Common myeloid progenitor, CD34-positive (primary cell): ENCODE measurements around the gene TMEM109.
A peak's percentile ranks its signal among the peaks of the same experiment; 100 is the strongest.

Experiments
- CTCF ChIA-PET: fragments of 350-600 bp; sonication (Branson Sonifier 250); formaldehyde crosslinking; loops from one replicate; lab custom pipeline; 2021; ENCODE audit warnings: antibody characterized with exemption; lab: Charles Lee
- POLR2A ChIA-PET: fragments of 350-600 bp; sonication (Branson Sonifier 250); formaldehyde crosslinking; loops from one replicate; lab custom pipeline; 2021; ENCODE audit warnings: antibody characterized with exemption; lab: Charles Lee
- DNase-seq, 3 donors: peaks; one replicate each; pipeline versions ENCODE4 v3.0.0 to v3.0.0-alpha.2; 2013
- H3K27ac ChIP-seq, 2 experiments: 1 replicate in 1 of 2; 2 replicates in 1 of 2; pipeline ENCODE4 v1.7.0; 2013; ENCODE audit warnings: inconsistent platforms in 2 of 2, low read length in 2 of 2, mild to moderate bottlenecking in 2 of 2, low read depth in 1 of 2, moderate library complexity in 1 of 2; ENCODE audit not compliant: severe bottlenecking in 2 of 2, insufficient read depth in 1 of 2, poor library complexity in 1 of 2
- H3K27me3 ChIP-seq, 5 experiments: replicated peaks in 2 of 5; 1 replicate in 3 of 5; 2 replicates in 2 of 5; pipeline versions ENCODE4 v1.6.1 to v1.7.0; 2013; ENCODE audit warnings: low read length in 4 of 5, mild to moderate bottlenecking in 2 of 5, moderate library complexity in 2 of 5, inconsistent platforms in 1 of 5; ENCODE audit not compliant: insufficient read depth in 5 of 5, control insufficient read depth in 4 of 5
- H3K36me3 ChIP-seq, 4 experiments: 1 replicate in 2 of 4; 2 replicates in 2 of 4; pipeline versions ENCODE4 v1.6.1 to v1.7.0; 2013; ENCODE audit warnings: low read length in 3 of 4, control low read depth in 1 of 4, mild to moderate bottlenecking in 1 of 4; ENCODE audit not compliant: control insufficient read depth in 4 of 4, insufficient read depth in 4 of 4
- H3K4me1 ChIP-seq, 4 experiments: 1 replicate in 3 of 4; 2 replicates in 1 of 4; pipeline versions ENCODE4 v1.6.1 to v1.7.1; 2013; ENCODE audit warnings: low read length in 3 of 4, mild to moderate bottlenecking in 3 of 4, control low read depth in 1 of 4, inconsistent platforms in 1 of 4, moderate library complexity in 1 of 4; ENCODE audit not compliant: control insufficient read depth in 4 of 4, insufficient read depth in 4 of 4; ENCODE audit errors: control extremely low read depth in 1 of 4
- H3K4me3 ChIP-seq, 7 experiments: 1 replicate in 4 of 7; 2 replicates in 3 of 7; pipeline versions ENCODE4 v1.5.1 to v1.7.0; 2013; ENCODE audit warnings: mild to moderate bottlenecking in 7 of 7, low read length in 6 of 7, moderate library complexity in 6 of 7, inconsistent platforms in 2 of 7, low read depth in 2 of 7, control low read depth in 1 of 7; ENCODE audit not compliant: insufficient read depth in 4 of 7, control insufficient read depth in 1 of 7; ENCODE audit errors: extremely low read depth in 1 of 7
- H3K9me3 ChIP-seq, 5 experiments: 1 replicate in 4 of 5; 2 replicates in 1 of 5; pipeline versions ENCODE4 v1.6.1 to v1.7.1; 2013; ENCODE audit warnings: low read length in 4 of 5, mild to moderate bottlenecking in 2 of 5, inconsistent platforms in 1 of 5, low read depth in 1 of 5, moderate library complexity in 1 of 5; ENCODE audit not compliant: control insufficient read depth in 4 of 5, insufficient read depth in 2 of 5; ENCODE audit errors: control extremely low read depth in 1 of 5
- WGBS: methylation state at CpG from one replicate; pipeline ENCODE4 v1.1.5; 2013; ENCODE audit not compliant: insufficient coverage; 5-methylcytosine and 5-hydroxymethylcytosine counted together

The TMEM109 gene

DNA sequence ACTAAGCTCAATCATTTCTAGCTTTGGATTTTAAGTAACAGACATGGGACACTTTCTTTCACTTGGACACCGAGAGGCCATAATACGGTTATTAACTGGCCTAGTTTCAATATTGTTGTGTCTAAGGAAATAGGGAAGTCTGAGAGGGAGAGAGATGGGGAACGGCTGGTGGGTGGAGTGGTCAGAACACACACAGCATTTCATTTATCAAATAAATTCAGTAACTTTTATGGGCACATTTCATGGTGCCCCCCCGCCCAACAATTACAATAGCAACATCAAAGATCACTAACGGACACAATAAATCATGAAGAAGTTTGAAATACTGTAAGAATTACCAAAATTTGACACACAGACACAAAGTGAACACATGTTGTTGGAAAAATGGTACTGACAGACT lies 18.3 kb upstream of the TMEM109 start:
- Histone ChIP-seq H3K4me3 (no peak overlapping the region), H3K4me1 (peaks cover 0 to 26% (median 13%) of the 10 kb centered on the region in 4 experiments), H3K36me3 (peaks cover 15 to 87% (median 60%) of the 10 kb centered on the region in 4 experiments), H3K27ac (no peak overlapping the region), H3K27me3 (no peaks in the 10 kb centered on the region), H3K9me3 (no peaks in the 10 kb centered on the region)
- no peak for DNase-seq
- CTCF ChIA-PET = interaction anchor here (0.6 to 9.5 kb wide), 9 partner anchors 7 to 73 kb away, joined by 3 to 102 read pairs (median 4); partner anchors contain the start of gene PRPF19
- no CpG with 5 or more reads among the region's 5 CpGs for WGBS
- POLR2A ChIA-PET = no interaction called here

DNA sequence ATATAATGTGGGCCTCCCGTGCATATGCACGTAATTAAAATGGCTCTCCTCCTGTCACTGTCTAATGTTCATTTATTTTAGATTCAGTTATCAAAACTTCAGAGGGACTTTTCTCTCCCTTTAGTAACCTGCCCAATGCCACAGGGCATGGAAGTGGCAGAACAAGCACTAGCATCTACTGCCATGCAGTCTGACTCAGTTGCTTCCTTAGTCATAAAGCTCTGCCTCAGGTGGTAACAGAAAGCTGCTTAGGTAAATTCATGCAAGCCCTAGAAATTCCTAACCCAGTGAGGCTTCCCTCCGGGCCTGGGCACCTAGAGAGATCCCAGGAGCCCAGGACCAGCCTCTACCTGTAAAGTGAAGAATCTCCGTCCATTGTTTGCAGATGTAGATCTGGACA lies 16.5 kb upstream of the TMEM109 start:
- ChIA-PET POLR2A (no interaction called here), CTCF (interaction anchor here (0.8 to 10.5 kb wide), 6 partner anchors 8 to 127 kb away, joined by 4 to 138 read pairs (median 8); partner anchors contain the start of gene PRPF19)
- WGBS = 100% methylated on average over 2 of the region's 4 CpGs
- no peak for DNase-seq
- no peaks in the 10 kb centered on the region for H3K27me3 ChIP-seq
- no peak overlapping the region for H3K27ac ChIP-seq
- H3K4me3 ChIP-seq = no peak overlapping the region
- H3K4me1 ChIP-seq = peaks cover 0 to 9% (median 1%) of the 10 kb centered on the region in 4 experiments
- H3K36me3 ChIP-seq = peaks cover 19 to 91% (median 76%) of the 10 kb centered on the region in 4 experiments
- H3K9me3 ChIP-seq = no peaks in the 10 kb centered on the region

DNA sequence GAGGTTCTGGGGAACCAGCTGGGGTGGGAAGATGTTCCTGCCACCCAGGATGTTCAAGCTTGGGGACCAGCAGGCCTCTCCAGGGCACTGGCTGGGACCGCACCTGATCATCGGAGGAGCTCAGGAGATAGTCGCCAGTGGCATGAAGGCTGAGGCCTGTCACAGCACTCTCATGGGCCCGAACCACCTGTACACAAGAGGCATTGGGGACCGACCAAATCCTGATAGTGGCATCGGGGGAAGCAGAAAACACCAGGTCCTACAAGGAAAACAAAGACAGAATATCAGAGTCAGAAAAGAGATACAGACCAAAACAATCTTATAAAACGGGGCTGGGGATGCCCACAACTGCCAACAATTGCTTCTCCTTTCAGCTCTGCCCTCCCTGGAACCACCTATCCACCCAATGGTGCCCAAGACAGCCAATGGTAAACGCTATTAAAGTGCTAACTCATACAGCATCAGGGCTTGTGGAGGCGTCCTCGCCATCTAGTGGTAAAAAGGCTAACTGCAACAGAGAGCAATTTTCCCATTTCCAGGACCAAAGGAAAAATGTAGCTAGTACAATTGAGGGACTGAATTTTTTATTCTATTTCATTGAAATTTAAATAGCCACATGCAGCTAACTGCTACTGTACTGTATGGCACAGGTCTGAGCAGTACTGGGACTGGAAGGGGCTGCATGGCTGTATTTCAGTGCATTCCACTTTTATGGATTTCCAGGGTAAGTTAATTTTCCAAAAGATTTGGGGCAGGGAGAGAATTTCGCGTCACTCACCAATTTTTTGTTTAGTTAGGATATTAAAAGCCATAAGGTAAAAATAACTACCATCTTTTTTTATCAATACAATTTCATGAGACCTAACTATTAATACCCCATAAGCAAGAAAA lies 14.7 kb upstream of the TMEM109 start:
- 77% methylated on average over 7 of the region's 12 CpGs for WGBS
- POLR2A ChIA-PET = interaction anchor here (0.6 to 0.7 kb wide), 2 partner anchors 8 to 44 kb away, joined by 3 read pairs; partner anchors contain the start of gene PTGDR2
- peaks cover 21 to 92% (median 80%) of the 10 kb centered on the region in 4 experiments for H3K36me3 ChIP-seq
- peaks cover 0 to 8% (median 4%) of the 10 kb centered on the region in 4 experiments for H3K4me1 ChIP-seq
- no peaks in the 10 kb centered on the region for H3K9me3 ChIP-seq
- H3K27me3 ChIP-seq = no peaks in the 10 kb centered on the region
- H3K4me3 ChIP-seq = no peak overlapping the region
- CTCF ChIA-PET = interaction anchor here (0.7 to 10.5 kb wide), 21 partner anchors 8 to 124 kb away, joined by 3 to 138 read pairs (median 5); partner anchors contain the start of genes PTGDR2 and TMEM109
- DNase-seq = peak; percentile 80 to 94 (median 94)
- peak overlapping the region; percentile 25 to 62 for H3K27ac ChIP-seq

DNA sequence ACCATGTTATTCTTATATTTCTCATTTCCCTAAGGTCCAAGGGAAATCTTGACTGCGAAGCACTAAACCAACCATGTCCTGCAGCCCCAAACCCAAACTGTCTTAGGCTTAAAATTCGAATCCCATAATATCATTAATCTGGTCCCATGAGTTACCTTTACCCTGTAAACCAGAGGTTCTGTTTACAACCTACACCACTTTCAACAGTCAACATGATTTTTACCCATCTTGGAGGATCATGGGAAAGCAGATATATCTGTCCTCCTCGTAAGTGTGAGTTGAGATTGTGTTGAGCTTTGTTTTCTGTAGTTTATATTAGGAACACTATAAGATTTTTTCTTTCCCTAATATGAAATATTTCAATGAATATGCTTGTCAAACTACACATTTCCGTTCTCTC lies 14.0 kb upstream of the TMEM109 start:
- POLR2A ChIA-PET = no interaction called here
- WGBS = 73% methylated on average over 2 of the region's 4 CpGs
- peaks cover 18 to 87% (median 73%) of the 10 kb centered on the region in 4 experiments for H3K36me3 ChIP-seq

DNA sequence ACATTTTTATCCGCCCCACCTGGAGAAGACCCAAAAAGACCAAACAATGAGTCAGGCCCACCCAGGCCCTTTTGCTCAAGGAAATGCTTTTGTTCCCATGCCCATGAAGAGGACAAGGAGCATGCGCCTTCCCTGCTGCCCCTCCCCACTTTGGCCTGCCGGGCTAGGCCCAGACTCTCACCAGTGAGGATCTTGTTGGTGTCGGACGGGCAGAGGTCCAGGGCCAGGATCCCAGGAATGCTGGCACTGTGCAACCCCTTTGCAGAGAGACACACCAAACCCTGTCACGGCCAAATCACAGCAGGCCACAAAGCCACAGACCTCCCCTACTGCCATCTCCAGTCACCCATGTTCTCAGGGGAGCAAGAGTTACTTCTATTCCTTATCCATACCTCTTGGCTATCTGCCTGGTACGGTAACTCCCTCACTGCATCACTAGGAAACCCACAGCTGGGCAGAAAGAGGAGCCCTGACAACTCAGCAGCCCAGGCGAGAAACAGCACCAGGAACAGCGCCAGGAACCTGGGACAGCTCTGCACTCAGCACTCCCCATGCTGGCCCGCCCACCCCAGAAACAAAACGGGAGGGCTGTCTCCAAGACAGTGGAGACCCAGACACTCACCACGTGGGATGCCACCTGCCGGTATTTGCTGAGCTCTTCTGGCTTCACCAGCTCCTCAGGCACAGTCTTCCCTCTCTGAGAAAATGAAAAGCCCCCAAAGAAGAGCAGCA lies 13.1 kb upstream of the TMEM109 start:
- POLR2A ChIA-PET = no interaction called here
- CTCF ChIA-PET = interaction anchor here (1.0 to 10.5 kb wide), 11 partner anchors 10 to 122 kb away, joined by 3 to 138 read pairs (median 5); partner anchors contain the start of genes PTGDR2 and TMEM109
- no peak for DNase-seq
- H3K4me3 ChIP-seq = no peak overlapping the region
- peaks cover 16 to 82% (median 65%) of the 10 kb centered on the region in 4 experiments for H3K36me3 ChIP-seq
- H3K9me3 ChIP-seq = no peaks in the 10 kb centered on the region
- H3K27me3 ChIP-seq = no peaks in the 10 kb centered on the region
- WGBS = over 99% methylated on average over 12 of the region's 13 CpGs
- H3K27ac ChIP-seq = no peak overlapping the region
- H3K4me1 ChIP-seq = peaks cover 13 to 24% (median 19%) of the 10 kb centered on the region in 4 experiments

More for the DNA sequence above, 14.0 kb upstream of the TMEM109 start:
- no peak for DNase-seq
- H3K4me1 ChIP-seq = peaks cover 4 to 15% (median 11%) of the 10 kb centered on the region in 4 experiments
- no peaks in the 10 kb centered on the region for H3K27me3 ChIP-seq
- H3K4me3 ChIP-seq = no peak overlapping the region
- CTCF ChIA-PET = interaction anchor here (1.2 to 10.5 kb wide), 14 partner anchors 8 to 124 kb away, joined by 3 to 138 read pairs (median 6); partner anchors contain the start of gene TMEM109
- no peak overlapping the region for H3K27ac ChIP-seq
- no peaks in the 10 kb centered on the region for H3K9me3 ChIP-seq

DNA sequence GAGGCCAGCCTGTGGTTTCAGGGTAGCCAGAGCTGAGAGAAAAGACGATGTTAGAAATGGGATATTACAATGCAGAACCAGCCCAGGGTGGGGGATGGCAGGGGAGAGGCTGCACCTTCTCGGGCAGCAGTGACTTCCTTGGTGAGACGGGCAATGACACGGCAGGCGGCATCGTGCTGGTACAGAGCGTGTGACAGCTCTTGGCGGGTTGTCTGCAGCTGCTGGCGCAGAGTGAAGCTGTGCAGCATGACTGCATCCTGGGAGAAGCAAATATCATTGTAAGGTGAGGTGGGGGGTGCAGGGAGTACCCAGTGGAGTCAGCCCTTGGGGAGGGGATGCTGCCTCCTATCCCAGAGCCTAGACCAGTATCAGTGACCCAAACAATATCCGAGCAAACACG lies 11.3 kb upstream of the TMEM109 start:
- DNase-seq = no peak

More for the DNA sequence above, 11.3 kb upstream of the TMEM109 start:
- 97% methylated on average over 9 of the region's 11 CpGs for WGBS
- ChIA-PET POLR2A (interaction anchor here (1.5 kb wide), 1 partner anchor 72 kb away, joined by 3 read pairs; no protein-coding TSS in a partner anchor), CTCF (interaction anchor here (1.0 to 10.5 kb wide), 7 partner anchors 11 to 139 kb away, joined by 3 to 138 read pairs (median 6); partner anchors contain the start of gene TMEM109)
- no peak overlapping the region for H3K4me3 ChIP-seq
- H3K36me3 ChIP-seq = peaks cover 10 to 66% (median 54%) of the 10 kb centered on the region in 4 experiments
- peaks cover 13 to 31% (median 29%) of the 10 kb centered on the region in 4 experiments for H3K4me1 ChIP-seq
- H3K27me3 ChIP-seq = no peaks in the 10 kb centered on the region
- no peaks in the 10 kb centered on the region for H3K9me3 ChIP-seq
- no peak overlapping the region for H3K27ac ChIP-seq
